Ammon's horn (tissue), 1 donor: ENCODE results near the gene USP7.
A peak's percentile ranks its signal among the peaks of the same experiment; 100 is the strongest.

Experiments
- DNase-seq: peaks from one replicate; pipeline ENCODE4 v3.0.0-alpha.2; 2016; ENCODE audit warnings: low spot score

Gene USP7

DNA sequence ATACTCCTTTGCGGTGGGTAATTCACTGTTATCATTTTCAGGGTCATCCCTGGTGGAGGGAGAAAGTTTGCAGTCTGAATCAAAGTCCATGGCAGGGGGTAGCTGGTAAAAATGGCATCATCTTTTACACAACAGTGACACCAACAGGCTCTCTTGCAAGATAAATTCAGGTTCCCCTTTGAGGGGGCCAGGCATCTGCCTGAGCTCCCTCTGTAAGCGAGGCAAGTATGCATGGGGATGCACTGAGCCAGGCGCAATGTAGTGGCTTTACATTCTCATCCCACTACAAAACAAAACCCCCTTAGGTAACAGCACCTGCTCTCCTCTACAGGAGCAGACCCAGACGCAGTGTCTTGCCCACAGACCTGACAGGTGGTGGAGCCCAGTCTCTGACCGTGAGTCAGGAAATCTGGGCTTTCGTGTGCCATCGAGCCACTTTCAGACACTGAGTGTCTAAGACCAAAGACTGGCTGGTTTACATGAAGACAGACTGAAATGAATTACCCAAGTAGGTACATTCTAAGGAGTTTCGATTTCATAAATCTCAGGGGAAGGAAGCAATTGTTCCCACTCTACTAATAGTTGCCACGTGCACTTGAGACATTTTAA is 63.9 kb downstream of the USP7 start:
- DNase-seq, result no peak

GRCh38 chr16:8898660-8899318 is 64.9 kb downstream of the USP7 start:
- DNase-seq, result no peak

DNA sequence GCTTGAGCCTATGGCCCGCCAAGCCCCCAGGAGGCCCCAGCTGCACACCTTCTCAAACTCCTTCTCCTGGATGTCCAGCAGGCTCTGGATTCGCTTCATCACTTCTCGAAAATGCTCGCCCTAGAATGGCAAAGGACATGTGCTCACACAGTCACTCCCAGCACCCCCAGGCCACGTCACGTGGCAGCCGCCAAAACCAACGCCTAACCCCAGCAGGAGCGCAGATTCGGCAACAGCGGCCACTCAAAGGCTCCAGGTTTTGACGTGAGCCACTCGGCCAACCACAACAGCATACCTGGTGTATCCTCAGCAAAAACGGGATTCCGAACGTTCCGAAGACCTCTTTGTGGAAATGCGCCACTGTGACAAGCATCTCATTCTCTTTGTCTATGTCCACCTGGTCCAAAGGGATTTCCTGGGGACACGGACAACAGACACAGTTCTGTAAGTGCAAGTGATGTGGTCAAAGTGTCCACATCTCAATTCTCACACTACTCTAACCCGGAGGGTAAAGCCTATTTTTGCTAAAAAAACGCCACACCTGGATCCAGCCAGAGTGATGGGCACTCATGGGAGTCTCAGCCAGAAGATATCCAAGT is 68.9 kb downstream of the USP7 start:
- DNase-seq, result no peak

- DNase-seq, result no peak
Measured at GRCh38 chr16:8893976-8894690, 69.6 kb downstream of the USP7 start.

DNA sequence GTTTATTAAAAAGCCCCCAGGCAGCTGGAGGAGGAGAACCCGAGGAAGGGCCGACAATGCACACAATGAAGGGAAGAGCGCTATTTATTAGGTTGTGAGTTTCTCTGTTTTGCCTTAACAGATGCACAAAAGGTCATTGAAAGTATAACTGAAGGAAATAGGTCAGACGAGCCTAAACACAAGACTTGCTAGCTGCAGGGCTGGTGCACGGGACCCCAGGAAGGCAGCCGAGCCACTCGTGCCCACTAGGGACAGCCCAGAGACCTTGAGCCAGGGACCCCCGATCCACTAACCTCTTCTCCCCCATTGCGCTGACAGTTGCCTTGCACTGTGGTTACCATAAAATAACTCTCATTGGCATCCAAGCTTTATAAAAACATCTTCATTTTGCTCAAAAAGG is 70.3 kb downstream of the USP7 start:
- no peak for DNase-seq

- no peak for DNase-seq
Measured at GRCh38 chr16:8892101-8892575, 71.6 kb downstream of the USP7 start.

DNA sequence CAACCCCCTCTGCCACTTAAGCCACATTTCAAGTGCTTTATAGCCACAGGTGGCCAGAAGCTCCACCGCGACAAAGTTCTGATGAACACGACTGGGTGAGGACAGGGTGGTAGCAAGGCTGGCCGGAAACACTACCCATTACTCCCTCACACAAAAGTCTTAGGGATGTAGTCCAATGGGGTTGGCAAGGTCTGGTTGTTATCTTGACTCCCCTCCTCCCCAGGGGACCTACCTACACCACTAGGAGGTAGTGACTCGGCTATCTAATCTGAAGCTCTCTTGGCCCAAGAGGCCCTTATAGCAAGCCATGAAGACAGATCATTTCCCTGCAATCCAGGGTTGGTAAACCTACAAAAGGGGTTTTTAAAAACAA is 73.2 kb downstream of the USP7 start:
- no peak for DNase-seq

GRCh38 chr16:8889893-8890548 is 73.7 kb downstream of the USP7 start:
- DNase-seq, result no peak

- DNase-seq, result no peak
Measured at GRCh38 chr16:8888951-8889892, 74.5 kb downstream of the USP7 start.

GRCh38 chr16:8887952-8888560 is 75.7 kb downstream of the USP7 start:
- DNase-seq, result peak; percentile 83

DNA sequence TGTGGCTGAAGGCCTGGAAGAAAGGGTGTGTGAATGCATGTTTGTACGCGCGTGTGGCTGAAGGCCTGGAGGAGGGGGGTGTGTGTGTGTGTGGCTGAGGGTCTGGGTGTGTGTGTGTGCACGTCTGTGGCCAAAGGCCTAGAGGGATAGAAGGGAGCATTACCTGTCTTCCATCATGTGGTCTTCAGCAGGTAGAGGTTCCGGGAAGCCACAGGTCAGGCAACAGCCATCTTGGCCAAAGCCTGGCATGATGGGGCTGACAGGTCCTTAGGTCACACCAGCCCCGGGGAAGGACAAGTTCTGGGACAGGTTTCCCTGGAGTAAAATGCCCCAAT is 76.3 kb downstream of the USP7 start:
- DNase-seq, result no peak

GRCh38 chr16:8886593-8887430 is 76.9 kb downstream of the USP7 start:
- no peak for DNase-seq

DNA sequence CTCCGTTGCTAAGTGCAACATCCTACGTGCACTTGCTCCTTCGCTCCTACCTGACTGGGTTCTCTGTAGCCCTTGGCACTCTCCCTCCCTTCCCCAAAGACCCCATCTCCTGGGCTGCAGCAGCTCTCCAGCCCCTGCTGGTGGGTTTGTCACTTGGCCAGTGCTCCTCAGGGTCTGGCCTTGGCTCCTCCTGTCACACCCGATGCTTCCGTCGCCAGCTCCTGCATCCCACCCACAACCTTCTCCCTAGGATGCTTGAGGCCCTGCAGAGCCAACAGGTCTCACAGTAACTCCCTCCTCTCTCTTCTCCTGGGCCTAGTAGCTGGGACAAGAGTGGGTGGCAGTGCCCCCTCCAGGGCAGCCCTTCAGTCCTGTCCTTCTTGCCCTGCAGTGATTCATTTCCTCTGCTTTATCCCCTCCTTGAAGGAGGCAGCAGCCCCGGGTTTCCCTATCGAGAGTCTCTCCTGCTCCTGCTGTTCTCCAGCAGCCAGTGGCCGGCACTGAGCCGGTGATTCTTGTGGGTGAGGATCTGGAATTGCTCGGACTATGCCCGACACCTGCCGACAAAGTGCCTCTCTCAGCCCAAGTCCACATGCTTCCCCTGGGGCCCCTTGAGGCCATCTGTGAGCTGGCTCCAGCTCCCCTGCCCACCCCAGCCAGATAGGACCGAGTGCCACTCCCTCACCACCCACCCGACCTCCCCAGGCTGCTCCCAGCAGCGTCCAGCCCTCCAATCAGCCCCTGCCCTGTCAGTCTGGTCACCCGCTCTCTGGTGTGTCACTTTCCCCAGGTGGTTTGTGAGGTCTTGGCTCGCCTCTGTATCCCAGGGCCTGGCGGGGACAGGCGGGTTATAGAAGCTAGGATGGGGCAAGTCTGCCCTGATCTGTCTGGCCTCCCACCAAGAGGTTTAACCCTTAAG is 77.8 kb downstream of the USP7 start:
- DNase-seq, result no peak

DNA sequence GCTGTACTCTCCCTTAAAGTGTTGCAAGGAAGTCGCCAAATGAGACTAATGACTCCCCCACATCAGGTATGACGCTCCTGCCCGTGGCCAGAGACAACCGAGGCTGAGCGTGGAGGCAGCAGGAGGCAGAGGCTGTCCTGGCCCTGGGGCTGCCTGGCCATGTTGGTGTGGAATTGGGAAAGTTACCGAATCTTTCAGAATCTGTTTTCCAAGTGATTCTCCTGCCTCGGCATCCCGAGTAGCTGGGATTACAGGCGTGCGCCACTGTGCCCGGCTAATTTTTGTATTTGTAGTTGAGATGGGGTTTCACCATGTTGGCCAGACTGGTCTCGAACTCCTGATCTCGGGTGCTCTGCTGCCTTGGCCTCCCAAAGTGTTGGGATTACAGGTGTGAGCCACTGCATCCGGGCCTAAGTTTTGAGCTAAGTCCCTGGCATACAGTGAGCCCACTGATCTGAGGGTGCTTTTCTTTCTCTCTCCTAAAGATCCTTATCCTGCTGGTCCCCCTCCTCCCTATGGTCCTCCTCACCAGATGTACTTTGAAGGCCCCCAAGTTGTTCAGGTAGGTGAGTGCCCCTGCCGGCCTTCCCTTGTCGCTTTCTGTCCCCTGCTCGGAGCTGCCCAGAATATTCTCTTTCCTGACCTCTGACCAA is 80.9 kb downstream of the USP7 start:
- no peak for DNase-seq

DNA sequence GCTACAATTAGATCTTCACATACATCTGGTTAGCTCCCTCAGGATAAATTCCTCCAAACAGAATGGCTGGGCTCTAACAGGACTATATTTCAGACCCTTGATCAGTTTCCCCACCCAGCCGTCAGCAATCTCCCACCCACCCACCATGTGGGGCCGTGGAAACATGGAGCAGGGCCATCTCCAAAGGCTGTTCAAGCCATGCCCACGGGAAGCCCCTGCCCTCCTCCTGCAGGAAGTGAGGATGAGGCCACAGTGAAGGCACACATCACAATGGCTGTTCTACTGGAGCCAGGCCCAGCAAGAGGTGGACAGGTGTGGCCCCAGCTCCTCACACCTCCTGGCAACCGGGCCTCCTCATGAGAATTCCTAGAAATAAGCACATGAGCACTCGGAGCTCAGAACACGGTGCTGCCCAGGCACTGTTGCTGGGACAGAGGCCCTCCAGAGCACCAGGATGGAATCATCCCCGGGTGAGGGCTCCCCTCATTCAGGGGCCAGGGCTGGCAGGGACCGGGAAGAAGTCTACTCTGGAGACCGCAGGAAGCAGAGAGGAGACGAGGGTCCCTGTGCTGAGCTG is 81.6 kb downstream of the USP7 start, which contains the start of gene LITAFD:
Gene LITAFD (plus strand): TSS at position 311 of the 577 bp plus-strand sequence. CDS start 2,005 bp downstream, outside the sequence.
- DNase-seq, result no peak

DNA sequence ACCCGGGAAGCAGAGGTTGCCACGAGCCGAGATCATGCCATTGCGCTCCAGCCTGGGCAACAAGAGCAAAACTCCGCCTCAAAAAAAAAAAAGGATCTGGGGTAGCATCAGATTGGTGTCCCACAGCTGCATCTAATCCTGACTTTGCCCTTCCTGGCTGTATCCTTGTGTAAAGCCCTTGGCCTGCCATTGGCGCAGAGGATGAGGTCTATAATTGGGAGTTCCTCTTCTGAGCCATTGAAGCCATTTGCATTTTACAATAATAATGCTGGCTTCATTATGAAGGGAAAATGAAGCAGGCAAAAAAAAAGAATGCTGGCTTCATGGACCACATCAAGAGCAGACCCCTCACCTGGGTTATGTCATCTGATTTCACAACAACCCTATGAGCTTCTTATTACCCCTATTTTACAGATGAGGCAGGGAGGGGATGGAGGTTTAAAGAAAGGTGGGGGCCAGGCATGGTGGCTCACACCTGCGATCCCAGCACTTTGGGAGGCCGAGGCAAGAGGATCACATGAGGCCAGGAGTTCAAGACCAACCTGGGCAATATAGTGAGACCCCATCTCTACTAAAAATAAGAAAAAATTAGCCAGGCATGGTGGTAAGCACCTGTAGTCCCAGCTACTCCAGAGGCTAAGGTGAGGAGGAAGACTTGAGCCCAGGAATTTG is 82.7 kb downstream of the USP7 start:
- no peak for DNase-seq

DNA sequence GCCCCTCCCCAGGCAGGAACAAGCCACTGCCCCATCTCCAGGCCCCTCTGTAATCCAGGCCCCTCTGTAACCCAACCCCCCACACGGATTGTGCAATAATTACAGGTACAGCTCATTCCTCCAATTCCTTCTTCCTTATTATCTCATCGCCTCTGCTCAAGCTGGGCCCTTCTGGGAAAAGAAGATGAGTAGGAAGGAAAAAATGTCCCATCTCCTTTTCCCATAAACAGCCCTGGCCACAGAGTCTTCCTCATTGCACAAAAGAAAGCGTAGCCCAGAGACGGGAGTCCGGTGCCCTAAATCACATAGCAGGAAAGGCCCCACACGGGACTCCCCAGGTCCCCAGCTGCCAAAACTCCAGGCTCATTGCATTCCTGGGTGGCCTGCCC is 85.2 kb downstream of the USP7 start:
- DNase-seq, result no peak
